KBM-7 (cell line): Measurements from ENCODE around the gene CELA2B.
"Not testable (repeated sequence)": the region's sequence is repeated elsewhere in the genome, so short reads cannot be mapped to it uniquely, and the experiment has no call there.

Experiments
- DNase-seq: peaks from one replicate; pipeline ENCODE4 v3.0.0-alpha.2; 2015
- in situ Hi-C: fragments of 300-500 bp; cut with MboI; formaldehyde crosslinking; loops from 2 replicates; pipeline ENCODE4 v1.14.3; 2020; ENCODE audit warnings: low sequenced_read_pairs, low pct_unique_long_range_greater_than_20kb, mixed read lengths

The CELA2B gene

GRCh38 chr1:15486844-15487610 is 11.1 kb downstream of the CELA2B start:
- DNase-seq, in situ Hi-C loops: not testable (repeated sequence)

GRCh38 chr1:15488371-15488770 is 12.5 kb downstream of the CELA2B start:
- in situ Hi-C loops = no loop called here
- no peak for DNase-seq

GRCh38 chr1:15489052-15489736 is 13.3 kb downstream of the CELA2B start:
- no peak for DNase-seq
- in situ Hi-C loops = no loop called here

GRCh38 chr1:15491010-15491409 is 15.1 kb downstream of the CELA2B start:
- in situ Hi-C loops, DNase-seq: not testable (repeated sequence)

- no peak for DNase-seq
- in situ Hi-C loops = no loop called here
Measured at GRCh38 chr1:15492596-15492995, 16.7 kb downstream of the CELA2B start.

- no peak for DNase-seq
- in situ Hi-C loops = no loop called here
Measured at GRCh38 chr1:15493869-15494390, 18.0 kb downstream of the CELA2B start.

- in situ Hi-C loops = no loop called here
- DNase-seq = no peak
Measured at GRCh38 chr1:15500184-15501178, 24.6 kb downstream of the CELA2B start.

GRCh38 chr1:15501208-15502032 is 25.5 kb downstream of the CELA2B start:
- in situ Hi-C loops = no loop called here
- DNase-seq = peak; percentile 61

GRCh38 chr1:15504436-15504835 is 28.5 kb downstream of the CELA2B start:
- no peak for DNase-seq
- in situ Hi-C loops = no loop called here

GRCh38 chr1:15506831-15507230 is 30.9 kb downstream of the CELA2B start:
- no peak for DNase-seq
- in situ Hi-C loops = no loop called here

GRCh38 chr1:15507278-15507677 is 31.4 kb downstream of the CELA2B start:
- in situ Hi-C loops = no loop called here
- DNase-seq = no peak

- in situ Hi-C loops = no loop called here
- DNase-seq = no peak
Measured at GRCh38 chr1:15508700-15509487, 33.0 kb downstream of the CELA2B start.

- in situ Hi-C loops = no loop called here
- DNase-seq = no peak
Measured at GRCh38 chr1:15509586-15509985, 33.7 kb downstream of the CELA2B start.

- in situ Hi-C loops = no loop called here
- no peak for DNase-seq
Measured at GRCh38 chr1:15510611-15511405, 34.9 kb downstream of the CELA2B start.

GRCh38 chr1:15513192-15513591 is 37.3 kb downstream of the CELA2B start:
- in situ Hi-C loops = no loop called here
- no peak for DNase-seq

GRCh38 chr1:15513919-15514318 is 38.0 kb downstream of the CELA2B start:
- DNase-seq = no peak
- in situ Hi-C loops = no loop called here

- DNase-seq, in situ Hi-C loops: not testable (repeated sequence)
Measured at GRCh38 chr1:15514557-15514956, 38.7 kb downstream of the CELA2B start.
